Activated CD8-positive, alpha-beta memory T cell treated with anti-CD3 and anti-CD28 coated beads, Interleukin-2, amount 50 U/mL, for 1 hour (primary cell): Measurements from ENCODE around the gene WASHC1.
"Not testable (repeated sequence)": the region's sequence is repeated elsewhere in the genome, so short reads cannot be mapped to it uniquely, and the experiment has no call there.

Experiments used
- DNase-seq: peaks from one replicate; pipeline ENCODE4 v3.0.0-alpha.2; 2020; ENCODE audit errors: extremely low read depth

The WASHC1 gene, protein sequence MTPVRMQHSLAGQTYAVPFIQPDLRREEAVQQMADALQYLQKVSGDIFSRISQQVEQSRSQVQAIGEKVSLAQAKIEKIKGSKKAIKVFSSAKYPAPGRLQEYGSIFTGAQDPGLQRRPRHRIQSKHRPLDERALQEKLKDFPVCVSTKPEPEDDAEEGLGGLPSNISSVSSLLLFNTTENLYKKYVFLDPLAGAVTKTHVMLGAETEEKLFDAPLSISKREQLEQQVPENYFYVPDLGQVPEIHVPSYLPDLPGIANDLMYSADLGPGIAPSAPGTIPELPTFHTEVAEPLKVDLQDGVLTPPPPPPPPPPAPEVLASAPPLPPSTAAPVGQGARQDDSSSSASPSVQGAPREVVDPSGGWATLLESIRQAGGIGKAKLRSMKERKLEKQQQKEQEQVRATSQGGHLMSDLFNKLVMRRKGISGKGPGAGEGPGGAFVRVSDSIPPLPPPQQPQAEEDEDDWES

DNA sequence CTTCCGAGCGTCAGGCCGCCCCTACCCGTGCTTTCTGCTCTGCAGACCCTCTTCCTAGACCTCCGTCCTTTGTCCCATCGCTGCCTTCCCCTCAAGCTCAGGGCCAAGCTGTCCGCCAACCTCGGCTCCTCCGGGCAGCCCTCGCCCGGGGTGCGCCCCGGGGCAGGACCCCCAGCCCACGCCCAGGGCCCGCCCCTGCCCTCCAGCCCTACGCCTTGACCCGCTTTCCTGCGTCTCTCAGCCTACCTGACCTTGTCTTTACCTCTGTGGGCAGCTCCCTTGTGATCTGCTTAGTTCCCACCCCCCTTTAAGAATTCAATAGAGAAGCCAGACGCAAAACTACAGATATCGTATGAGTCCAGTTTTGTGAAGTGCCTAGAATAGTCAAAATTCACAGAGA, at the start of gene WASHC1:
Gene WASHC1, minus strand, starts transcription at position 101 of the 400 bp plus-strand sequence. CDS start 4,457 bp downstream, outside the sequence.
- not testable (repeated sequence) for DNase-seq

DNA sequence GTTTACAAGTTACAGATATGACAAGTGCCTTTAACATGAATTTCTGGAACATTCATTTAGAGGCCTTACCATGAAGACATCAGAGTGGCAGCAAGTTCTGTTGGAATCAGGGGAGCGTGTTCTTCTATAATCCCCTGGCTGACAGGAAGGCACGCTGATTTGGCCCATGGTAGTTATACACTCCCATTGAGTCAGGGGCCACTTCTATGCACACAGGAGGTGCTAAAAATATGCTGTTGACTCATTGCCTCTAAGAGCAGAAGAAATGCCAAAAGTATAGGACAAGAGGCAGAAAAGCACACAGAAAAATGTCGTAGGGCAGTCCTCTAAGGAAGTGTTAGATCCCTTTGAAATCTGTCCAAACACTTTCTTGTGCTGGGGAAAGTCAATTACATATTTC, 49.1 kb upstream of the WASHC1 start:
- DNase-seq = not testable (repeated sequence)

DNA sequence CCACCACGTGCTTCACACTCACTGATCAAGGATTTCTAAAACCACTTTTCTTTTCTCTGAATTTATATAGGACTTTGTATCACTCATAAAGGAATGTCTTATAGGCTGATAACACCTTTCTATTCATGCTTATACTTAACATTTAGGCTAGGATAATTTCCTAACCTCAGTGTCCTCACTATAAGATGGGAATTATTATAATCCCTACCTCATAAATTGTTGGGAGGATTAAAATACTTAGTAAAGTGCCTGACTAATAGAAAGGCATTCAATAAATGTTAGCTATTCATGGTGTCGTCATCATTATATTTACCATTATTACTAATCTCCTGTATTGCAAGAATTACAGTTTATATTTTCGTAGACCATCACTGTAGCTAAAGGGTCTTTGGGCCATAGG, 47.1 kb upstream of the WASHC1 start:
- DNase-seq = not testable (repeated sequence)

DNA sequence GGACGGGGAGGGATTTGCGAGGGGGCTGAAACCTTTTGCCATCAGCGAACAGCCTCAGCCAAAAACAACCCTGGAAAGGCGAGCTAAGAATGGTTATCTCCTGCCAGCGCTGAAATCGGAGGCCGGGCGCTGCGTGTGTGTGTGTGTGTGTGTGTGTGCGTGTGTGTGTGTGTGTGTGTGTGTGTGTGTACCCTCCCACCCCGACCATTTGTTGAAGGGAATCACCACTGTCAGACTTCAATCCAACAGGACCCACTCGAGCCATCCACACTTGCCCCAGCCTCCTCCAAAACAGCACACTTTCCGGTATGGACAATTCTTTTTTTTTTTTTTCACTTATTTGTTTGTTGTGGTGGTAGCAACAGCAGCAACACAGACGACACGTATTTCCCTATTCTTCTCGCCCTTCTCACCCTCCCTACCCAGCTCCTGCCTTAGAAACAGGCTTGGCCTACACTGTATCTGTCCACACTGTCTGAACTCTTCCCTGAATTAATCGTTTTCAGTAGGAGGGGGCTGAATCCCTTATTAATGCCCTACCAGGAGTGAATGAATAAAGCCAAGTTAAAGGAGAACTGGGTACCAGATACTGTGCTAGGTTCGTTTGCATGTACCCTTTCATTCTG, 44.8 kb upstream of the WASHC1 start:
- DNase-seq = not testable (repeated sequence)

DNA sequence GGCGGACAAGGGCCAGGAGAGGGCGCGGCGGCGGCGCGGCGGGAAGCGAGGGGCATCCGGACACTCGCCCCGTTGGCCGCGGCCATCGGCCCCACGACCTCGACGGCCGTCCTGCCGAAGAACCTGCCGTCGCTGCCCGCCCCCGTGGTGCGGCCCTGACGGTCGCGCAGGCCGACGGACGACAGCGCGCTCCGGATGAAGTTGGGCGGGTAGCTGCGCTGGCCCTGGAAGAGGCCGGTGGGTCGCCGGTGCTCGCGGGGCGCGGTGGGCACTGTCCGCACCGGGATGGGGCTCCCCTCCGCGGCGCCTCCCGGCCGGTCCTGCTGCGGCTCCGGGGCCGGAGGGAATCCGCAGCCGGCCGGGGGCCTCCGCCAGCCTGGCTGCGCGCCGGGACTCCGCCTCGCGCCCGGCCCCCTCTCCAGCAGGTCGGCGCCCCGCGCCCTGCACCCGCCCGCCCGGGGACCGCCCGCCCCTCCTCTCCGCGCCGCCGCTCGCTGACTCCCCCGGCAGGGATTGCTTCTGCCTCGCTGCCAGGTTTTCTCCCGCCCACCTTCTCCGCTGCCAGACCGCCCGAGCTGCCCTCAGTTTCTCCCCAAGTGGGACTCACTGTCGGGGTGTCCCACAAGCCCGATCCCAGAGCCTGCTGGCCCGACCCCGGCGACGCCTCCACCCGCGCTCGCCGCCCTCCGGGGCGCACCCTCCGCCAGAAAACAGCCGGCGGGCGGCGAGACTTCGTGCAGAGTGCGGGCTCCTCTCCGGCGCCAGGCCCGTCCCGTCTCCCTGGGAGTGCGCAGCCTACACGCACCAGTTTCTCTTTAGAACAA, 44.0 kb upstream of the WASHC1 start:
- DNase-seq = not testable (repeated sequence)

DNA sequence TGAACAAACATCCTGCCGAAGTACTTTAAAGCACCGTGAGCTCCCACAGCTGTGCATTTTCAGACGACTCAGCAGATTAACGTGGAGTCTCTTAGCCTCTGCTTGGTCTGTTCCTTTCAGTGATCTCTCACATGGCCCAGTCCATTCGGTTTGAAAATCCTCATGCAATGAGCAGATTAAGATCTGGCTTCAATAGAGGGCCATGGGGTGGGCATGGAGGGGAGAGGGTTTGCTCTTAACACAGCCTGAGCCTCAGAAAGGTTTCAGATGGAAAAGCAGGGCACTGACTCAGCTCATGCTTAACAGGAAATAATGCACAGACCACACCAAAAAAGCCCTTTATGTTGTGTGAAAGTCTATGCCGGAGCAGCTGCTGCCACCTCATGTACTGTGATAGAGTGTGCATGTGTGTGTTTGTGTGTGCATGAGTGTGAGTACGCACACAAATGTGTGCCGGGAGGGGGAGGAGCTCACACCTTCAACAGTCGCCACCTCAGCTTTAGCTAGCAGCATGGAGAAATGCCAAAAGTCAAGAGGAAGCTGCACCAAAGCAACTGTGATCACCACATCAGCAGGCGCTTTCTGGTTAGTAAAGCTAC, 33.9 kb upstream of the WASHC1 start:
- peak; percentile 8 for DNase-seq

DNA sequence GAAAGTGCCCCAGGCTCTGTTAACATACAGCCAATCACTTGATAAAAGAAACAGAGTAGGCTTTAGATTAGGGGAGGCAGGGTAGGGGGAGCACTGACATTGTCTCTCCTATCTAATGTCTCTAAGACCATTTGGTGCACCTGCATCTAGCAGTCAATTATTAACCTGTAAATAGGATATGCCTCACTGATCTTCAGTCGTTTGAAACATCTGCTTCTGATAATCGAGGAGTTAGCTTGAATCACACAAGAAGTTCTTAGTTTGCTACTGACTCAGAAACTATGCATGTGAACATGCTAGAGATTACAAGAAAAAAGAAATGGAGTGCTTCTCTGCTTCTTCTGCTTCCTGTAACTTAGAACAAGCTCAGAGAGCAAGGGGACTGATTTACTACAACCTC, 23.4 kb upstream of the WASHC1 start:
- DNase-seq = not testable (repeated sequence)

DNA sequence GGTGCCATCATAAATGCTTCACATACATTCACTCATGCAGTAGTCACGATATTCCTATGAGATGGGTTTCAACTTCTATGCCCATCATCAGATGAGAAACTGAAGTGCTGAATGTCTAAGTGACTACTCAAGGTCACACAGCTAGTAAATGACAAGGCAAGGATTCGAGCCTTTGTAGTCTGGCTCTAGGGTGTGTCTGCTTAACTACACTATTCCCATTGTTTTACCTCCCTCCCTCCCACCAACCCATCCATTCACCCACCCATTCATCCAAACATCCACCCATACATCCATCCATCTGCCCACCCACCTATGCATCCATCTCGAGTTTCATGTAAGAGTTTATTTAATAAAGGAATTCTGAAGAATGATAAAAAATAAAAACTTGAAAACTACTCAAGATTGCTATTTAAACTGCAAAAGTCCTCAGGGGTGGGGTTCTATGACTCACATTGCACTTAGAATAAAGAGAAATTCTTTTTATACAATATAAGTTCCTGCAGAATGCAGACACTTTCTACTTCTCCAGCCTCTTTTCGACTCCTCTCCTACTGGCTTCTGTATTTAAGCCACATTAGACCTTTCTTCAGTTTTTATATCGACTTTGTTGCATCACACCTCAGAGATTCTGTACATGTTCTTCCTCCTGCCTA, 19.1 kb upstream of the WASHC1 start:
- DNase-seq = not testable (repeated sequence)

DNA sequence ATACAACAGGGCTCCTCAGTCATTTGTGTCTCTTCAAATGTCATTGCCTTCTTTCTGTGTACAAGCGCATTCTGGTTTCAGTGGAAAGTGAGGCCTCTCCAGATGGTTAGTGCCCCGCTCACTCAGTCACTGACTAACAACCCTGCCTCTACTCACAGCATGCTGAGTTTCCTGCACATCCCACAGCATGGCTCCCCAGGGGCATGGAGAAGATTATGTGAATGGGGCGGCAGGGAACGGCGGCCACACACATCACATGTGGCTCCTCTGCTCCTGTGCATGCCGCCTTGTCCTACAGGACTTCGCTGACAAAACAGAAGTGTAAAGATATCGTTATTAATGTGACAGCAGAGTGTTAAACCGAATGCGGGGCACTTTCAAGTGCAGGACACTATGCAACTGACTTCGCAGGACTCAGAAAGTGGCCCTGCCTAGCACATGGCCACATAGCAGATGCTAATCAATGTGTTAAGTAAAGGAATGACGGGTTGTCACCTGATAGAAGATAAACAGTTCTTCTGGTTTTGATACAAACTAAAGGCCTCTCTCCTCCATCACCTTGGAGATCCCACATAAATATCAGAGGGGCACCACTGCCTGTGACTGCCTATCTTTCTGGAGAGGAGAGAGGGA, 17.5 kb upstream of the WASHC1 start:
- not testable (repeated sequence) for DNase-seq

DNA sequence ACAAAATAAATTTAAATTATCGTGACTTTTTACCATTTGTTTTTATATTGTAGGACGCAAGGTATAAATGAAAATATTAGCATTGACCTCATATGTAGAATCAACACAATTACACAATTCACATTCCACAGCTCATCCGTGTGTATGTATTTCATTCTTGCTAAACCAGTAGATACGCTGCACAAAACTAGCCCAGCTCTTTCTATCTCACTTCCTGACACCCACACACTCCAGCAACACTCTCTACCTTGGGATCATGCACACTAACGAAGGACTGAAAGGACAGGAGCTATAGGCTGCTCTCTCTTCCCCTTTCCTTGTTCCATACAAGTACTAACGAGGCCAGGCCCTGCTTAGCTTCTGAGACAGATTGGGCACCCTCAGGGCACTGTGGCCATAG, 16.9 kb upstream of the WASHC1 start:
- not testable (repeated sequence) for DNase-seq

DNA sequence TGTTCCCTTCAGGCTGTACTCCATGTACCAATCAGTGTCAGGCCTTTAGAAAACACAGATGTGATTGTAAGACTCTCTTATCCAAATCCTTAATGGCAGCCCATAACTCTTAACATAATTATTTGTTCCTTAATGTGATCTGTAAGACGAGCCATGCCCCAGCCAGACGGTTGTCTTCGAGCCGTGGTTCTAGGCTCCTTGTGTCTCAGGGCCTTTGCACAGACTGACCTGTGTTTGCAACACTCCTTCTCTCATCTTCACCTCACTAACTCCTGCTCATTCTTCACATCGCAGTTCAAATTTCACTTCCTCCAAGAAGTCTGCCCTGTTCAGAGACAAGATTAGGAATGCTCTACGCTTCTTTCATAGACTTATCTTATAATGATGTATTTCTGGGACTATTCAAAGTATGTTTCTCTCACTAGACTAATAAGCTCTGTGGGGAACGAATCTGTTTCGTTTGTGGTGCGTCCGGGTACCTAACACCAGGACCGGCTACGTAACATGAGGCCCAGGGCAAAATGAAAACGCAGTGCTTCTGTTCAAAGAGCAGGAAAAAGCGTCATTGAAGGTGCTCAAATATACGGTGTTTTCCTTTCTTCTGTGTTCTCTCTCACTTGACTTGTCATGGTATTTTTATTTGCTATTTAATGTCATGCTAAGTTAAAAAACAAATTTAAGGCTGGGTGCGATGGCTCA, 16.1 kb upstream of the WASHC1 start:
- not testable (repeated sequence) for DNase-seq

DNA sequence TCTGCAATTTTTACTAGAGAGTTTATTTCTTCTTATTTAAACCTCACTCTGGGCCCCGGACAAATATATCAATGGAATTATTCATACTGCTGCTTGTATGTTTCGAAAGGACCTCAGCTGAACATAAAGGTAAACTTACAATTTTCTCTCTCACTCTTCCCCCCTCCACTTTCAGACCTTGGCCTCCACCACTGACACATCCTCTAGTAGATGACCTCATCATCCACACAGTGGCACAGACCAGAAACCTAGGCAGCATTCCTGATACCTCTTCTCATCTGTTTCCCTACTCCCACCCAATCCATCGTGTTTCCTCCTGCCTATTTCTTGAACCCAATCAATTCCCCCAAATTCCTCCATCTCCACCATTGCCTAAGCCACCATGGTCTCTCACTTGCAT, 15.2 kb upstream of the WASHC1 start:
- DNase-seq = not testable (repeated sequence)

DNA sequence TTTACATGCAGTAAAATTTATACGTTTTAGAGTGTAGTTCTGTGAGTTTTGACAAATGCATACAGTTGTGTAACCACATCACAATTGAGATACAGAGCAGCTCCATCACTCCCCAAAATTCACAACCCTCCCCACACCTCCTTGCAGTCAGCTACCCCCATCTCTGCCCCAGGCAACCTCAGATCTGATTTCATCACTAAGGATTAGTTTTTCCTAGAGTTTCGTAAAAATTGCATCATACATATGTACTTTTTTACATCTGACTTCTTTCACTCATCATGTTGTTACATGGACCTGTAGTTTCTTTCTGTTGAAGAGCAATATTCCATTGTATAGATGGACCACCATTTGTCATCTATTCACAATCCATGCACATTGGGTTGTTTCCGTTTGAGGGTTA, 14.4 kb upstream of the WASHC1 start:
- DNase-seq = not testable (repeated sequence)

DNA sequence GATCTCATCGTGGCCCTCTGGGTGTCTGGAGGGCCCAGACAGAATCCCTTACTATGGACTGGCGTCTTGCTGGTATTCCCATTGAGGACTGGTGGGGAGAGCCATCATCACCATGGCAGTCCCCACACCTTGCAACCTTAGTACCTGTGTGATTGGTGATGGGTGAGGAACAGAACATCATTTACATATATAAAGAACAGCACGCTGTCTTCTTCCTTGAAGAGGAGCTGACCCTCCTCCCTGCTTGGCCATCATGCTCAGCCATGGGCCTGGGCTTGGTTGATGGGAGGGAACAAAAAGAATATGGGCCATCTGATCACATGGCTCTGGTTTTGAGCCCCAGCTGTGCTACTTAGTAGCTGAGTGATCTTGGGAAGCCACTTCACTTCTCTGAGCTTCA, 13.9 kb upstream of the WASHC1 start:
- DNase-seq = not testable (repeated sequence)

DNA sequence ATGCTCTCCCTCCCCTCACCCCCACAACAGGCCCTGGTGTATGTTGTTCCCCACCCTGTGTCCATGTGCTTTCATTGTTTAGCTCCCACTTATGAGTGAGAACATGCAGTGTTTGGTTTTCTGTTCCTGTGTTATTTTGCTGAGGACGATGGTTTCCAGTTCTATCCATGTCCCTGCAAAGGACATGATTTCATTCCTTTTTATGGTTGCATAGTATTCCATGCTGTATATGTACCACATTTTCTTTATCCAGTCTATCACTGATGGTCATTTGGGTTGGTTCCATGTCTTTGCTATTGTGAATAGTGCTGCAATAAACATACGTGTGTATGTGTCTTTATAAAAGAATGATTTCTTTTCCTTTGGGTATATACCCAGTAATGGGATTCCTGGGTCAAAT, 12.6 kb upstream of the WASHC1 start:
- DNase-seq = not testable (repeated sequence)

DNA sequence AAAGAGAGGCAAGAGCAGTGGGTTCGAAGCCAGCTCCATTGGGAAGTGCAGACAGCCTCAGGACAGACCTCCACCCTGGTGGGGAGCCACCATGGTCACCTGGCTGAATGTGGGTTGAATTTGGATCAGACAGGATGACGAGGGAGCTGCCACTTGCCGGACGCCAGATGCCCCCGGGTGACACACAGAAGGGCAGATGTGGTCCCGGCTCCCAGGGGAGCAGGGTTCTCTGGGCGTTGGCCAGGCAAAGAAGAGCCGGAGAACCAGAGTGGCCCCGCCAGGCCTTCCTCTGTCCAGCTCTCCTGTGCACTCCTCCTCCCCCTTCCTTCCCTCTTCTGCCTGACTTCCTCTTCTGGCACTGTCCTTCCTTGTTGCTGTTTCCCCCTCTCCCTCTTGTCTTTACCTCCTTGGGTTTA, 12.0 kb upstream of the WASHC1 start:
- not testable (repeated sequence) for DNase-seq

DNA sequence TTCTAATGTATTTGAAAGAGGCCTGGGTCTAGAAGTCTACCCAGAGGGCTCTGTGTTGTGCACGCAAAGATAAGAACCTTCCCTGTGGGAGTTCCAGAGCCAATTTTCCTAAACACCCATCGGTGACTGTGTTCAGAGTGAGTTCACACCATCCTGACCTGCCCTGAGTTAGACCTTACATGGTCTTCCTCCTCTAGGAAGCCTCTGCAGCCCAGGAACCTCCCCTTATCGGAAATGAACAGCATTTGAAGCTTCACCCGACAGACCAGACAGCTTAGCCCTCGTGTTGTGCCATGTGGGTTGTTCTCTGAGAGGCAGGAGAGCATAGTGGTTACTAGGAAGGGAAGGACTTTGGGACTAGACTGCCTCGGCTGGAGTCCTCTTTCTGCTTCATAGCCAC, 3.1 kb upstream of the WASHC1 start:
- not testable (repeated sequence) for DNase-seq

DNA sequence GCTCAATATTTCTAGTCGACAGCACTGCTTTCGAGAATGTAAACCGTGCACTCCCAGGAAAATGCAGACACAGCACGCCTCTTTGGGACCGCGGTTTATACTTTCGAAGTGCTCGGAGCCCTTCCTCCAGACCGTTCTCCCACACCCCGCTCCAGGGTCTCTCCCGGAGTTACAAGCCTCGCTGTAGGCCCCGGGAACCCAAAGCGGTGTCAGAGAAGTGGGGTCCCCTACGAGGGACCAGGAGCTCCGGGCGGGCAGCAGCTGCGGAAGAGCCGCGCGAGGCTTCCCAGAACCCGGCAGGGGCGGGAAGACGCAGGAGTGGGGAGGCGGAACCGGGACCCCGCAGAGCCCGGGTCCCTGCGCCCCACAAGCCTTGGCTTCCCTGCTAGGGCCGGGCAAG, 481 bp downstream of the WASHC1 start:
- DNase-seq = not testable (repeated sequence)

DNA sequence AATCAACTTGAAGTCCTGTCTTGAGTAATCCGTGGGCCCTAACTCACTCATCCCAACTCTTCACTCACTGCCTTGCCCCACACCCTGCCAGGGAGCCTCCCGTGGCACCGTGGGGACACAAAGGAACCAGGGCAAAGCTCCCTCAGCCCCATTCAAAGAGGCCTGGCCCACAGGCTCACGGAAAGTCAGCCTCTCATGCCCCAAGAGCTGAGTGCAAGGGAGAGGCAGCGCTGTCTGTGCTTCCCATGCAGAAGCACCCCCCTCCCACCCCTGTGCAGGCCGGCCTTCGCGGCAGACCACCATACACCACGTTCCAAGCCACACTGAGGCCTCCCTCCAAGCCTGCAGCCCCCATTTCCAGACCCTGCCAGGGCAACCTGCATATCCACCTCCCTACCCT, 7.6 kb downstream of the WASHC1 start:
- DNase-seq = not testable (repeated sequence)

DNA sequence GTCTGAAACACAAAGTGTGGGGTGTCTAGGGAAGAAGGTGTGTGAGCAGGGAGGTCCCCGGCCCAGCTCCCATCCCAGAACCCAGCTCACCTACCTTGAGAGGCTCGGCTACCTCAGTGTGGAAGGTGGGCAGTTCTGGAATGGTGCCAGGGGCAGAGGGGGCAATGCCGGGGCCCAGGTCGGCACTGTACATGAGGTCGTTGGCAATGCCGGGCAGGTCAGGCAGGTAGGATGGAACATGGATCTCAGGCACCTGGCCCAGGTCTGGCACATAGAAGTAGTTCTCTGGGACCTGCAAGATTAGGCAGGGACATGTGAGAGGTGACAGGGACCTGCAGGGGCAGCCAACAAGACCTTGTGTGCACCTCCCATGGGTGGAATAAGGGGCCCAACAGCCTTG, 12.4 kb downstream of the WASHC1 start:
- not testable (repeated sequence) for DNase-seq
